HG03039 (cell line): Measurements from ENCODE around the gene ATG10.

Experiments
- ATAC-seq: cut with Tn5 transposase; IDR thresholded peaks from one replicate; pipeline ENCODE4 v1.9.1; 2021; ENCODE audit warnings: mild to moderate bottlenecking, moderate library complexity; ENCODE audit not compliant: unreplicated experiment

ATG10 gene

GRCh38 chr5:82163452-82164175, 191.8 kb downstream of the ATG10 start:
- ATAC-seq = no peak

GRCh38 chr5:82164176-82164976, 192.6 kb downstream of the ATG10 start:
- ATAC-seq = no peak

GRCh38 chr5:82164977-82165713, 193.3 kb downstream of the ATG10 start:
- ATAC-seq = no peak

- ATAC-seq = peak; percentile 85
These were observed 194.1 kb downstream of the ATG10 start for GRCh38 chr5:82165740-82166530.

- ATAC-seq = no peak
These were observed 195.6 kb downstream of the ATG10 start for GRCh38 chr5:82167372-82167935.

GRCh38 chr5:82168294-82168693, 196.5 kb downstream of the ATG10 start:
- ATAC-seq = no peak

GRCh38 chr5:82169892-82170291, 198.1 kb downstream of the ATG10 start:
- ATAC-seq = no peak

- peak; percentile 99 for ATAC-seq
These were observed 202.5 kb downstream of the ATG10 start for GRCh38 chr5:82174128-82174918.

- no peak for ATAC-seq
These were observed 203.0 kb downstream of the ATG10 start for GRCh38 chr5:82174919-82175219.

GRCh38 chr5:82176115-82176814, 204.4 kb downstream of the ATG10 start:
- no peak for ATAC-seq

GRCh38 chr5:82178378-82178777, 206.6 kb downstream of the ATG10 start:
- ATAC-seq = no peak

GRCh38 chr5:82182662-82183061, 210.8 kb downstream of the ATG10 start:
- ATAC-seq = no peak

GRCh38 chr5:82183828-82184227, 212.0 kb downstream of the ATG10 start:
- no peak for ATAC-seq

GRCh38 chr5:82185851-82186250, 214.0 kb downstream of the ATG10 start:
- no peak for ATAC-seq

GRCh38 chr5:82197550-82197949, 225.7 kb downstream of the ATG10 start:
- ATAC-seq = no peak

GRCh38 chr5:82204567-82204966, 232.7 kb downstream of the ATG10 start:
- ATAC-seq = no peak

- no peak for ATAC-seq
These were observed 233.2 kb downstream of the ATG10 start for GRCh38 chr5:82205005-82205404.

GRCh38 chr5:82208371-82208770, 236.5 kb downstream of the ATG10 start:
- ATAC-seq = no peak

GRCh38 chr5:82211855-82212572, 240.2 kb downstream of the ATG10 start:
- no peak for ATAC-seq
